ENCODE results near the gene KRTAP10-12. TPM values are rescaled to one million over a fixed set of nuclear protein-coding genes. Genes with fewer than 3 reads are reported as not detected.
A peak's percentile ranks its signal among the peaks of the same experiment; 100 is the strongest.

Gene KRTAP10-12
- total and polyA plus RNA-seq, 10 donors = not detected

GRCh38 chr21:44701023-44701400, 4.0 kb downstream of the KRTAP10-12 start:
- 80 to 87% (median 83%) methylated on average over 14 of the region's 14 CpGs for WGBS, 5 donors
- no peak for DNase-seq
- H3K4me1 ChIP-seq = no peaks in the 10 kb centered on the region
- H3K27ac ChIP-seq = no peak overlapping the region
- no peak overlapping the region for H3K4me3 ChIP-seq
- peaks cover 0 to 98% (median 81%) of the 10 kb centered on the region in 7 donors for H3K27me3 ChIP-seq (replicated peaks in 1 of 7)
- H3K9me3 ChIP-seq = peaks cover 0 to 9% (median 0%) of the 10 kb centered on the region in 8 donors
- intact Hi-C loops (cut with DNase I; ENCODE audit: low total_unique reads) = no loop called here
- no peak for TF ChIP-seq POLR2A (IDR thresholded peaks at IDR 0.05)
- TF ChIP-seq CTCF (IDR thresholded peaks at IDR 0.05 in 8 of 11, conservative IDR thresholded peaks at IDR 0.05 in 3 of 11) = no peak
- no peak for TF ChIP-seq POLR2AphosphoS5 (IDR thresholded peaks at IDR 0.05)
- no peaks in the 10 kb centered on the region for H3K36me3 ChIP-seq

GRCh38 chr21:44701541-44701940, 4.6 kb downstream of the KRTAP10-12 start:
- peaks cover 0 to 14% (median 0%) of the 10 kb centered on the region in 8 donors for H3K9me3 ChIP-seq
- intact Hi-C loops (cut with DNase I; ENCODE audit: low total_unique reads) = no loop called here
- H3K4me1 ChIP-seq = no peaks in the 10 kb centered on the region
- no peak overlapping the region for H3K27ac ChIP-seq
- H3K27me3 ChIP-seq (replicated peaks in 1 of 7) = peaks cover 1 to 100% (median 87%) of the 10 kb centered on the region in 7 donors
- WGBS, 5 donors = 40 to 64% (median 52%) methylated on average over 9 to 12 of the region's 12 CpGs
- no peaks in the 10 kb centered on the region for H3K36me3 ChIP-seq
- TF ChIP-seq CTCF (IDR thresholded peaks at IDR 0.05 in 8 of 11, conservative IDR thresholded peaks at IDR 0.05 in 3 of 11) = no peak
- TF ChIP-seq POLR2A (IDR thresholded peaks at IDR 0.05) = no peak
- no peak for TF ChIP-seq POLR2AphosphoS5 (IDR thresholded peaks at IDR 0.05)
- no peak for DNase-seq
- no peak overlapping the region for H3K4me3 ChIP-seq

GRCh38 chr21:44702111-44702972, 5.4 kb downstream of the KRTAP10-12 start:
- no peak overlapping the region for H3K27ac ChIP-seq
- peaks cover 6 to 100% (median 89%) of the 10 kb centered on the region in 7 donors for H3K27me3 ChIP-seq (replicated peaks in 1 of 7)
- no peaks in the 10 kb centered on the region for H3K36me3 ChIP-seq
- peaks cover 0 to 17% (median 0%) of the 10 kb centered on the region in 8 donors for H3K9me3 ChIP-seq
- H3K4me3 ChIP-seq = no peak overlapping the region
- TF ChIP-seq POLR2A (IDR thresholded peaks at IDR 0.05) = no peak
- TF ChIP-seq CTCF (IDR thresholded peaks at IDR 0.05 in 8 of 11, conservative IDR thresholded peaks at IDR 0.05 in 3 of 11) = no peak
- TF ChIP-seq POLR2AphosphoS5 (IDR thresholded peaks at IDR 0.05) = no peak
- intact Hi-C loops (cut with DNase I; ENCODE audit: low total_unique reads) = no loop called here
- H3K4me1 ChIP-seq = peaks cover 0 to 8% (median 0%) of the 10 kb centered on the region in 6 donors
- WGBS, 5 donors = 74 to 83% (median 78%) methylated on average over 17 to 22 of the region's 22 CpGs
- DNase-seq = peak; percentile 59

- Histone ChIP-seq H3K27me3 (replicated peaks in 1 of 7) (peaks cover 6 to 100% (median 90%) of the 10 kb centered on the region in 7 donors), H3K36me3 (no peaks in the 10 kb centered on the region), H3K9me3 (peaks cover 0 to 17% (median 0%) of the 10 kb centered on the region in 8 donors), H3K27ac (no peak overlapping the region), H3K4me3 (no peak overlapping the region), H3K4me1 (peaks cover 0 to 14% (median 0%) of the 10 kb centered on the region in 6 donors)
- intact Hi-C loops (cut with DNase I; ENCODE audit: low total_unique reads) = no loop called here
- DNase-seq = no peak
- 47 to 63% (median 55%) methylated on average over 14 to 16 of the region's 16 CpGs for WGBS, 5 donors
- TF ChIP-seq POLR2AphosphoS5 (IDR thresholded peaks at IDR 0.05) (no peak), POLR2A (IDR thresholded peaks at IDR 0.05) (no peak), CTCF (IDR thresholded peaks at IDR 0.05 in 8 of 11, conservative IDR thresholded peaks at IDR 0.05 in 3 of 11) (no peak)
These were observed 6.2 kb downstream of the KRTAP10-12 start for GRCh38 chr21:44702973-44703730.

All from spleen (tissue), 11 donors.